ENCODE measurements around the gene OR4F15.
"Not testable (repeated sequence)": the region's sequence is repeated elsewhere in the genome, so short reads cannot be mapped to it uniquely, and the experiment has no call there.

Gene OR4F15

DNA sequence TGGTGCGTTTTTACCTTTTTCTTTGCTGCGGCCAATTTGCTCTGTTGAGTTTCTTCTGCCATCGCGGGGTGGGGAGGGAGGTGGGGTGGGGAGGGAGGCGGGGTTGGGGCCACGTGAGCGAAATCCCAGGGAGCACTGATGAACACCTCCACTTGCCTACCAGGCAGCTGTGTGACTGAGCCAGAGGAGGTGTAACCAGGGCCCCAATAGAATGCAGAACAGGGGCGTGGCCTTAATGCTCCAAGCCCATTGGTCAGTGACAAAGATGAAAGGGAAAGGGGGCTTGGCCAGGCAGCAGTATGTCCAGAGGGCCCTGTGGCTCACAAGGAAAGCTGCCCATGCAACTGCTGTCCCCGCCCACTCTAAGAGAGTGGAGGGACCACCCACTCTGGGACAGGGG is 30.1 kb upstream of the OR4F15 start:
- H3K4me3 ChIP-seq (ENCODE audit: low read depth, low read length) = no peak overlapping the region

DNA sequence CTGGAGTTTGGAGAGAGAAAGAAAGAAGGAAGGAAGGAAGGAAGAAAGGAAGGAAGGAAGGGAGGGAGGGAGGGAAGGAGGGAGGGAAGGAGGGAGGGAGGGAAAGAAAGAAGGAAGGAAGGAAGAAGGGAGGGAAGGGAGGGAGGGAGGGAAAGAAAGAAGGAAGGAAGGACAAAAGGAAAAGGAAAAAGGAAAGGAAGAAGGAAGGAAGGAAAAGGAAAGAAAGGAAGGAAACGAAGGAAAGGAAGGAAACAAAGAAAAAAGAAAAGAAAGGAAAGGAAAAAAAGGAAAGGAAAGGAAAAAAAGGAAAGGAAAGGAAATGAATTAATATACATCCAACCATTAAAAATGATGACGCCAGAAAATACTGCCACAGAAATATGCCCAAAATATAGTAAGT is 27.4 kb upstream of the OR4F15 start:
- TF ChIP-seq, protein P1, sequence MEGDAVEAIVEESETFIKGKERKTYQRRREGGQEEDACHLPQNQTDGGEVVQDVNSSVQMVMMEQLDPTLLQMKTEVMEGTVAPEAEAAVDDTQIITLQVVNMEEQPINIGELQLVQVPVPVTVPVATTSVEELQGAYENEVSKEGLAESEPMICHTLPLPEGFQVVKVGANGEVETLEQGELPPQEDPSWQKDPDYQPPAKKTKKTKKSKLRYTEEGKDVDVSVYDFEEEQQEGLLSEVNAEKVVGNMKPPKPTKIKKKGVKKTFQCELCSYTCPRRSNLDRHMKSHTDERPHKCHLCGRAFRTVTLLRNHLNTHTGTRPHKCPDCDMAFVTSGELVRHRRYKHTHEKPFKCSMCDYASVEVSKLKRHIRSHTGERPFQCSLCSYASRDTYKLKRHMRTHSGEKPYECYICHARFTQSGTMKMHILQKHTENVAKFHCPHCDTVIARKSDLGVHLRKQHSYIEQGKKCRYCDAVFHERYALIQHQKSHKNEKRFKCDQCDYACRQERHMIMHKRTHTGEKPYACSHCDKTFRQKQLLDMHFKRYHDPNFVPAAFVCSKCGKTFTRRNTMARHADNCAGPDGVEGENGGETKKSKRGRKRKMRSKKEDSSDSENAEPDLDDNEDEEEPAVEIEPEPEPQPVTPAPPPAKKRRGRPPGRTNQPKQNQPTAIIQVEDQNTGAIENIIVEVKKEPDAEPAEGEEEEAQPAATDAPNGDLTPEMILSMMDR (IDR thresholded peaks at IDR 0.05; ENCODE audit: borderline replicate concordance, insufficient read depth, low read depth, low read length) = no peak

More for the DNA sequence above, 30.1 kb upstream of the OR4F15 start:
- TF ChIP-seq, protein P1 (IDR thresholded peaks at IDR 0.05; ENCODE audit: borderline replicate concordance, insufficient read depth, low read depth, low read length) = no peak

DNA sequence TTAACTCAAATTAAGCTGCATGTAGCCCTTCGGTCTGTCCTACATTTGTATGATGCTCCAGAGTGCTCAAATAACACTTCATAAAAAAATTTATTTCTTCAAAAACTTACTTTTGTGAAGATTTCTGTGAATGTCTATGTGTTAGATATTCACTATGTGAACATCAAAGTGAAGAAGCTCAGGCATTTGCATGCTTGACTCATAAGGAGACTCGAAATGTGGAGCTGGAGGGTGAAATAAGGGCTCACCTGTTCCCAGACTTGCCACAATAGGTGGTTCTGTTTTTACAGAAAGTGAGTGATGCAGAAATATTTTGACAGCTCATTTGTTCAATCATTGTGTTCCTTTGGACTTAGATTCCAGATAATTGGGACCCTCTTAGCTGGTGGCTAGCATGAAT is 25.6 kb upstream of the OR4F15 start:
- H3K4me3 ChIP-seq (ENCODE audit: low read depth, low read length) = not testable (repeated sequence)

More for the DNA sequence above, 27.4 kb upstream of the OR4F15 start:
- no peak overlapping the region for H3K4me3 ChIP-seq (ENCODE audit: low read depth, low read length)

DNA sequence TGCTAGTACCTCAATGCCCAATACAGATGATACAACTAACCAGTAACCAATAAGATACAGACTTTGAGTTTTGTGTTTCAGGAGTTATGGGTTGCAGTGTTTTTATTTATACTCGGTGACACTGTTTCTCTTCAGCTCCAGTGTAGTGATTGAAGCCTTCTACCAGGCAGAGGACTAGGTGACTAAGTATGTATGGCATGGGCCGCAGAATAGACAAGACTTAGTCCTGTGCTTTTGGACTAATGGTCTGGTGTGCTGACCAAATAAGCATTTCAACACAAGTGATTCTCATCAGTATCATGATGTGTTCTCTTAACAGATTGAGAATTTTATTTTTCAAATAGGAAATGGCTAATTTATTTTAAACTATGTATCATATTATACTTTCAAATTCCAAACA is 24.0 kb upstream of the OR4F15 start:
- not testable (repeated sequence) for H3K4me3 ChIP-seq (ENCODE audit: low read depth, low read length)

DNA sequence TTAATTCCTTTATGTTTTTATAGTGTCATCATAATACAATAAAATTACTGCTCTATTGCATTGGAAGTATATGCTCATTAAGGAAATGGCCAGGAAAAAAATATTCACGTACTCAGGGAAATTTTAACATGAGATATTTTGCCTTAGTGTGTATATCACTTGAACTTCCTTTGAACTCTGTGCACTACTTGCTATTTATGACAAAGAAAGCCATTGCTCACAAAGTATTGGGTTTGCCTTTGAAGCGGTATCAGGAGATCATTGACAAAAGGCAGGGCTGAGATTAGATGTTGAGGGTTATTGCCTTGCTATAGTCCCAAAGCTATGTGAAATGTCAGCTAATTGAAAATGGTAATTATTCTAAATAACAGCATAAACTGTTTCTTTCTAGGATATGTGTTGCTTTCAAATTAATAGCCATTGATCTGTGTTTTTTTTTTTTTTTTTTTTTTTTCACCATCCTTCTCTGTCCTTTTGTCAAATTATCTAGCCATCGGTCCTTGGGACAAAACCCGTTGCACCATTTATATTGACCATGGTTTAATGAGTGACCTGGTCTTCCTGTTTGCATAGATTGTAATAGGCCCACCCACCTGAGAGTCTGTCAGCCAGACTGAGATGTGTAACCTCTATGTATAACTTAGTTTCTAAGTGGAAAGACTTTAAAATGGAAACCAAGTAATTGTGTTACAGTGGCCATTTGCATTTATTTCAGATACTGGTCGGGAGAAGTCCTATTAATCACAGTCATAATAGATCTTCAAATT is 23.3 kb upstream of the OR4F15 start:
- H3K4me3 ChIP-seq (ENCODE audit: low read depth, low read length) = not testable (repeated sequence)

DNA sequence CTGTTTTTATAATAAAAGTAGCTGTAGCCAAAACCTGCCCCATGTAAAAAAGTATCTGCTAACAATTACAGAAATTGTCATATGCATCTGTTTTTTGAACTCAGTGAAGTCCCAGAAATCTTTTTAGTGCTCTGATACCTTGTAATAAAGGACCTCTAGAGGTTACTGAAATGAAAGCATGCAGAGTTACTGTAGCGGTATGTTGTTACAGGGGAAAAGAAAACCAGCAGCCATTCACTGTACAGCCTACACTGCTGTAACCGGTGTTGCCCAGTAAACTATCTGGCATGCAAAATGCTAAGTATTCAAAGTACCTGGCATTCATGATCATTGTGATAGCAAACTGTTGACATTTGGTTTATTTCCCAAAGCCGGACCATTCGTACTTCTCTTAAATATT is 21.3 kb upstream of the OR4F15 start:
- H3K4me3 ChIP-seq (ENCODE audit: low read depth, low read length) = not testable (repeated sequence)

DNA sequence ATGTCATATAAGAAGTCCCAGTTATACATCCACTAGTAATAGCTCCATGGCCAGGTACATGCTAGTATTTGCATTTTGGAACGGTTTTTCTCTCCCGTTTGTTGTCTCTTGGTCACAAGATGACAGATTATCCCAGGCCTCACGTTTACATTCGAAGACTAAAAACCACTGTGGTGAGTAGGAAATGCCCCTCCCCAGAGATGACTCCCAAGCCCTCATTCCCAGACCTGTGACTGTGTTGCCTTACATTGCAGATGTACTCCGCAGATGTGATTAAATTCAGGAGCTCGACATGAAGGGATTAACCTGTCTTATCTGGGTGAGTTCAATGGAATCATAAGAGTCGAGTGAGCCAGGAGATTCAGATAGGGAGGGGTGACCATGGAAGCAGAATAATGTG is 18.0 kb upstream of the OR4F15 start:
- H3K4me3 ChIP-seq (ENCODE audit: low read depth, low read length) = not testable (repeated sequence)

DNA sequence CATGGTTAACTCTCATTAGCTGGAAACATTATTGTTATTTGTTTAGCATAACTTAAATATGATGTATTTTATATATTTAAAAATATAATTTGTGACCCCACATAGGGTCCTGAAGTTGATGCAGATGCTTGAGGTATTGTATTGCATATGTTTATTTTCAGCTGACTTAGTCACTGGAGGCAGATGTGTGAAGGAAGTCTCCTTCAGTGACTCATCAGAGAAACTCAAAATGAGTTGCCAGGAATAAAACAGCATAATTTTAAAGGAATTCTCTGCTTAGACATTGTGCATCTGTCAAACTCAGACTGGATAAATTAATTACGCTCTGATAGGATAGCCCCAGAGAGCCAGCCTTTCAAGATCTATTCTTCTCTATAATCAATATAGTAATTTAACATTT is 16.5 kb upstream of the OR4F15 start:
- H3K4me3 ChIP-seq (ENCODE audit: low read depth, low read length) = no peak overlapping the region
- TF ChIP-seq, protein P1 (IDR thresholded peaks at IDR 0.05; ENCODE audit: borderline replicate concordance, insufficient read depth, low read depth, low read length) = no peak

DNA sequence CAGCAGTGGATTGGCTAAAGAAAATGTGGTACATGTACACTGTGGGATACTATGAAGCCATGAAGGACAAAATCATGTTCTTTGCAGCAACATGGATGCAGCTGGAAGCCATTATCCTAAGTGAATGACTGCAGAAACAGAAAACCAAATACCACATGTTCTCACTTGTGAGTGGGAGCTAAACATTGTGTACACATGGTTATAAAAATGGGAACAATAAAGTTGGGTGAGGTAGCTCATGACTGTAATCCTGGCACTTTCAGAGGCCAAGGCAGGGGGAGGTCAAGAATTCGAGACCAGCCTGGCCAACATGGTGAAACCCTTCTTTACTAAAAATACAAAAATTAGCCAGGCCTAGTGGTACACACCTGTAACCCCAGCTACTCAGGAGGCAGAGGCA is 12.3 kb upstream of the OR4F15 start:
- H3K4me3 ChIP-seq (ENCODE audit: low read depth, low read length) = no peak overlapping the region
- TF ChIP-seq, protein P1 (IDR thresholded peaks at IDR 0.05; ENCODE audit: borderline replicate concordance, insufficient read depth, low read depth, low read length) = no peak

DNA sequence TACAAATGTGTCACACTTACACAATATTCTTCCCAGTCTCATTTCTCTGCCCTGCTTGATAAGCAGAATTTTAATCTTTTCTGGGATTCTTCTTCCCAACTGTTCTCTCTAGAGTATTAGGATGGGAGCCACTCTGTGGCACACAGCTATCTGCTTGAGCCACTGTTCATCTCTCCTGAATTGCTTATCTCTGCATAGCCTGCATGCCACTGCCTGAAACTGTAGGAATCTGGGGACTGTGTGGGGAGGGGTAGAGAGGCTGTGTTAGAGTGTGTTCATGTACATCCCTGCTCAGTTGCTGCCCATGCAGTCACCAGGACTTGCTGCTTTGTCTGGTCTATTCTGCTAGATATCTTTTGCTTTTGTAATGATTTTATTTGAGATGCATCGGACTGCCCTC is 11.0 kb upstream of the OR4F15 start:
- no peak overlapping the region for H3K4me3 ChIP-seq (ENCODE audit: low read depth, low read length)
- TF ChIP-seq, protein P1 (IDR thresholded peaks at IDR 0.05; ENCODE audit: borderline replicate concordance, insufficient read depth, low read depth, low read length) = no peak
